ENCODE measurements around the gene ADCK2.

DNA sequence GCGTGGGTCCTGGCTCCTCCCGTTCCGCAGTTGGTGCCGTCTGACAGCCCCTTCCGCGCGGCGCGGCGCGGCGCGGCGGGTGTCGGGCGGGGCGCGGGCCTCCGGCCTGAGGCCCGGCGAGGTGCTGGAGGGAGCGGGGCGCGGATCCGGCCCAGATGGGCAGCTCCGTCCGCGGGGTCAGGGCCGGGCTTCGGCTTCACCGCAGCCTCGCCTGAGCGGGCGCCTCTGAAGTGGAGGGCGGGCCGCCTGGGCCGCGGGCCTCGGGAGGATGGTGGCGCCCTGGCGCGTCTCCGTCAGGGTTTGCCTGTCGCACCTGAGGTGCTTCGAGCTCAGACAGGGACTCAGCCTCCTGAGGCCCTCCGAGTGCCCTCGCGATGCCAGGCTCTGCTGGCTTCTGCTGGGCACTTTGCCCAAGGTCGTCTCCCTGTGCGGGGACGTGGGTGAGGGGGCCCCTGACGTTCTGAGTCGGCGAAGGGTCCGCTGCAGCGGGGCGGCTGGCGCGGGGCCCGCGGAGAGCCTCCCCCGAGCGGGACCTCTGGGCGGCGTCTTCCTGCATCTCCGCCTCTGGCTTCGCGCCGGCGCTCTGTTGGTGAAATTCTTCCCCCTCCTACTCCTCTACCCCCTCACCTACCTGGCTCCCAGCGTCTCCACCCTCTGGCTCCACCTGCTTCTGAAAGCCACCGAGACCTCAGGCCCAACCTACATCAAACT is 473 bp downstream of the ADCK2 start:
- TF ChIP-seq, protein P1, sequence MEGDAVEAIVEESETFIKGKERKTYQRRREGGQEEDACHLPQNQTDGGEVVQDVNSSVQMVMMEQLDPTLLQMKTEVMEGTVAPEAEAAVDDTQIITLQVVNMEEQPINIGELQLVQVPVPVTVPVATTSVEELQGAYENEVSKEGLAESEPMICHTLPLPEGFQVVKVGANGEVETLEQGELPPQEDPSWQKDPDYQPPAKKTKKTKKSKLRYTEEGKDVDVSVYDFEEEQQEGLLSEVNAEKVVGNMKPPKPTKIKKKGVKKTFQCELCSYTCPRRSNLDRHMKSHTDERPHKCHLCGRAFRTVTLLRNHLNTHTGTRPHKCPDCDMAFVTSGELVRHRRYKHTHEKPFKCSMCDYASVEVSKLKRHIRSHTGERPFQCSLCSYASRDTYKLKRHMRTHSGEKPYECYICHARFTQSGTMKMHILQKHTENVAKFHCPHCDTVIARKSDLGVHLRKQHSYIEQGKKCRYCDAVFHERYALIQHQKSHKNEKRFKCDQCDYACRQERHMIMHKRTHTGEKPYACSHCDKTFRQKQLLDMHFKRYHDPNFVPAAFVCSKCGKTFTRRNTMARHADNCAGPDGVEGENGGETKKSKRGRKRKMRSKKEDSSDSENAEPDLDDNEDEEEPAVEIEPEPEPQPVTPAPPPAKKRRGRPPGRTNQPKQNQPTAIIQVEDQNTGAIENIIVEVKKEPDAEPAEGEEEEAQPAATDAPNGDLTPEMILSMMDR (IDR thresholded peaks at IDR 0.05; ENCODE audit: low read depth, low read length, missing input control), result no peak
- no peak for TF ChIP-seq EGR1 (IDR thresholded peaks at IDR 0.05; ENCODE audit: low read depth in 2 of 2)
- no peak for TF ChIP-seq TAF1 (conservative IDR thresholded peaks at IDR 0.05)
- TF ChIP-seq, protein P2, sequence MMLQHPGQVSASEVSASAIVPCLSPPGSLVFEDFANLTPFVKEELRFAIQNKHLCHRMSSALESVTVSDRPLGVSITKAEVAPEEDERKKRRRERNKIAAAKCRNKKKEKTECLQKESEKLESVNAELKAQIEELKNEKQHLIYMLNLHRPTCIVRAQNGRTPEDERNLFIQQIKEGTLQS (IDR thresholded peaks at IDR 0.05), result no peak
- TF ChIP-seq YY1 (IDR thresholded peaks at IDR 0.05), result no peak
- TF ChIP-seq RAD21 (IDR thresholded peaks at IDR 0.05), result no peak
- no peak for TF ChIP-seq JUND (IDR thresholded peaks at IDR 0.05)
- TF ChIP-seq, protein P3, sequence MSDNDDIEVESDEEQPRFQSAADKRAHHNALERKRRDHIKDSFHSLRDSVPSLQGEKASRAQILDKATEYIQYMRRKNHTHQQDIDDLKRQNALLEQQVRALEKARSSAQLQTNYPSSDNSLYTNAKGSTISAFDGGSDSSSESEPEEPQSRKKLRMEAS (IDR thresholded peaks at IDR 0.05), result no peak
- TF ChIP-seq RXRA (IDR thresholded peaks at IDR 0.05), result no peak

Data from liver (tissue), 3 donors.